GM15510 (cell line): ENCODE data around the gene JAM3.

Experiments
- POLR2A ChIP-seq: IDR thresholded peaks from 3 replicates; pipeline ENCODE4 v1.6.1; 2011; ENCODE audit warnings: borderline replicate concordance; ENCODE audit not compliant: insufficient read length; ENCODE audit errors: extremely low read depth

The JAM3 gene

DNA sequence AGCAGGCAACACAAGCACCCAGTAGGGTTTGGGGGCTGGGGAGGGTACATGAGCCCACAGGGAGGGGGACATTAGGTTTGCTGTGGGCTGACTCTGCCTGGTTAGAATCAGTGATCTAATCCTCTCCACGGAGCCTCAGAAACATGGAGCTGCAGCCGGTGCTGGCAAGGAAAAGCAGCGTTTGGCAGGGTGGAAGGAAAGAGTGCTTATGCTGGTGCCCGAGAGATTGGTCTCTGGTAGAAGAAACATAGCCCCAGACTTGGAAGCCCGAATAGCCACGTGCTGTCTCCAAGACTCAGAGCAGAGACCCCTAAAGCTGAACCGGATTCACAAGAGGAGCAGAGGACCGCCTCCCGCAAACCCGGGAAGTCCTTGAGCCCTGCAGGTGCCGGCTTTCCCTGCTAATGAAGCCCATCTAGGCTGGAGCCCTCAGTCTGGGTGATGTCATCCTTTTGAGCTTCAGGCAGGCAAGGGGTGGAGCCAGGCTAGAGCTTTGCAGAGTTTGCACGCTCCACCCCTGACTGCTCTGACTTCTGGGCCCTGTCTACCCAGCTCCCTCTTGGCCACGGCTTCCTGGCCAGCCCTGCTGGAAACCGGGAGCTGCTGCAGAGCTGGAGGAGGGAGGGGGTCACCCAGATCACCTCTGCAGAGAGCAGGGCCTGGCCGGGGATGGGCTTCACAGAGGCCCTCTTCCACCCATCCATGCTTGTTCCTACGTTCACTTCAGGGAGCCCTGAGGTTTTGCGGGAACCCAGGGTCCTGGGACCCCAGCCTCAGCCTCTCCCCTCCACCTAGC lies 35.0 kb upstream of the JAM3 start:
- TF ChIP-seq POLR2A = no peak

- no peak for TF ChIP-seq POLR2A
These were observed 34.1 kb upstream of the JAM3 start for GRCh38 chr11:134034496-134035381.

DNA sequence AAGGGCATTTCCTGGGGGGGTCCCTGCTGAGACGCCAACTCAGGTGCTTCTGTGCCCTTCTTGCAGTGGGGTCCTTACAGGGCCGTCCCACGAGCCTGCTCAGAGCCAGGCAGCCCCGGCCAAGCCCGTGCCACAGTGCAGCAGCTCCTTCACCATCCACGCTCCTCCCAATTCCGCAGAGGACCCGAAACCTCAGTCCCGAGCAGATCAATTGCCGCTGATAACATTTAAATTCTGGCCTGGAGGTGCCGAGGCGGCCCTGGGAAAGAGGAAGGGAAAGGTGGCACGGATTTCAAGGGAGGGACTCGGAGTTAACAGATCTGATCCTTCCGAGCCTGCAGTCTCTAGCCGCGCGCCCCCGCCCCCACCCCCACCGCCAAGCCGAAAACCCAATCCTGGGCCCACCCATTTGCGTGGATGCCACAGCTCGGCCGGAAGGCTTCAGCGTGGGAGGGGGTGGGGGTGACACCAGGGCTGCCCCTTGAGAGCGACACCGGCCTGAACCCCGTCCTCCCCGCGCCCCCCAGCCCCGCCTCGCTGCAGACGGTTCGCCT lies 32.3 kb upstream of the JAM3 start:
- TF ChIP-seq POLR2A = no peak

DNA sequence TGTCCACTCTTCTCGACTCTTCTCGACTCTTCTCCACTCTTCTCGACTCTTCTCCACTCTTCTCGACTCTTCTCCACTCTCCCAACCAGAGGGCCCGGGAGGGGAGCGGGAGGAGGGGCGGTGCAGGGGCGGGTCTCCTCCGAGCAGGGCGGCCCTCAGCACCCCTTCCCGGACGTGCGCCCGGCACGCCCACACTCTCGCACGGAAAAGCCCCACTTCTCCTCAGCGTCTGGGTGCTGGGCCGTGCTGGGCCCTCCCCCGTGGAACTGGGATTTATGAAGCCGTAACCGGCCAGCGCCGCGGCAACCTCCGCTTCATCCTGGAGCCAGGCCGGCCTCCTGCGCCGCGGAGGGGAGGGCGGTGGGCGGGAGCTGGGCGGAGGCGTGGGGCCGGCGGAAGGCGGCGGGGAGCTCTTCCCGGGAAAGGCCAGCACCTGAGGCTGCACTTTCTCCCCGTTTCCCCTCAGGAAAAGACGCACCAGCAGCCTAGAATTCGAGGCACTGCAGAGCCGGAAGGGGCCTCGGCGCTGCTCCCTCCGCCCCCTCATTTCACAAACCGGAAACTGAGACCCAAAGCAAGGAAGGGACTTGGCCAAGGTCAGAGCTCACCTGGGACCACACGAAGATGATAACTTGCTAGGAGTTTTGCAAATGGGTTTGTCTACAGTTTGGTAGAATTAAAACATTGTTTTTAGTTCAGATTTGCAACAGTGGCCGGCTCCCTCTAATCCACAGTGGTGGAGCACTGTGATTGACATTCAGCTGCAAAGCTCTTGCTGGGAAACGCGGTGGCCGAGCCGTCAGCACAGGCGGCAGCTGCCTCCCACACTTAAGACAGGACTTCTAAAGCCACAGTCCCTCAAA lies 31.6 kb upstream of the JAM3 start:
- TF ChIP-seq POLR2A = no peak

GRCh38 chr11:134038897-134039470 lies 29.9 kb upstream of the JAM3 start:
- no peak for TF ChIP-seq POLR2A

- TF ChIP-seq POLR2A = no peak
These were observed 29.0 kb upstream of the JAM3 start for GRCh38 chr11:134039726-134040385.

DNA sequence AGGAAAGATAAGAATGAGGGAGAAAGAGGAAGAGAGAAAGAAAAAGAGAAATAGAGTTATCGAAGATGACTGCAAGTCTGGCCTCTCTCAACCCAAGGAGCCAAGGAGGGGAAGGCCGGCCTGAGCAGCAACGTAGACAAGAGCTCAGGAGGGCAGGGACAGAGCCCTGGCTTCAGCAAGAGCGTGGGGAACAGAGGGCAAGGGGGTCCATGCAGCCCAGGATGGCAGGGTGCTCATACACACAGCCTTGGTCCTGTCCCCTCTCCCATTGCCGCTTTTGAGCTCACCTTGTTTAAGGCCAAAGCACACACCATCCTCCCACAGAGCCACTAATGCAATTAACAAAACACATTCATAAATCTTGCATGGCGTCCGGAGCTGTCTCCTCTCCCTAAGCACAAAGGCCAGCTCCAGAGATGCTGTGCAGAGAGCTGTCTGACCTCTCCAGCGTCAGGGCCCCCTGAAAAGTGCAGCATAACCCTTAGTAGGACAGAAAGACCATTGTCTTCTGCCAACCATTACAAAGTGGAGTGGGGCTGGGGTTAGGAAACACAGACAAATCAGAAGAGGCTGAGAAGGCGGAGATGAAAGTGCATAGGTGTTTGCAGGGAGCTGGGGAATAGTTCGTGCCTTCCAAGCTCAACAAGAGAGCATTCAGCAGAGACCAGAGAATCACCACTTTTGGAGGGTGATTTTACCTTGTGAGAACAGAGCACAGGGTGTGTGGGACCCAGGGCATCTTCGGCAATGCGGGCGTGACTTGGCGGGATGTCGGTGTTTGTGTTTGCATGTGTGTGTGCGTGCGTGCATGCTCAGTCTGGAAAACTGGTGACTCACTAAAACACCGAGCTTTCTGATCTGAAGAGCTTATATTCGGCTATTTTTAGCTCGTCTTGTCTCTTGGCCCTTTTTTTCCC lies 28.2 kb upstream of the JAM3 start:
- no peak for TF ChIP-seq POLR2A

GRCh38 chr11:134041349-134041748 lies 27.5 kb upstream of the JAM3 start:
- TF ChIP-seq POLR2A = no peak

- TF ChIP-seq POLR2A = no peak
These were observed 26.8 kb upstream of the JAM3 start for GRCh38 chr11:134041791-134042696.

GRCh38 chr11:134043821-134044420 lies 25.0 kb upstream of the JAM3 start:
- TF ChIP-seq POLR2A = no peak
